AG10803 (cell line): Measurements from ENCODE around the gene MYL1.

Source experiments
- DNase-seq: peaks from one replicate; pipeline ENCODE4 v3.0.0; 2010; ENCODE audit warnings: low read depth
- H3K4me3 ChIP-seq: 2 replicates; pipeline ENCODE4 v1.5.1; 2011; ENCODE audit warnings: mild to moderate bottlenecking, low read length, control low read depth
- TF ChIP-seq, protein P1 (sequence below): conservative IDR thresholded peaks from 2 replicates; pipeline ENCODE4 v1.5.1; 2011; ENCODE audit warnings: mild to moderate bottlenecking, low read length, control low read depth, inconsistent platforms

The MYL1 gene

DNA sequence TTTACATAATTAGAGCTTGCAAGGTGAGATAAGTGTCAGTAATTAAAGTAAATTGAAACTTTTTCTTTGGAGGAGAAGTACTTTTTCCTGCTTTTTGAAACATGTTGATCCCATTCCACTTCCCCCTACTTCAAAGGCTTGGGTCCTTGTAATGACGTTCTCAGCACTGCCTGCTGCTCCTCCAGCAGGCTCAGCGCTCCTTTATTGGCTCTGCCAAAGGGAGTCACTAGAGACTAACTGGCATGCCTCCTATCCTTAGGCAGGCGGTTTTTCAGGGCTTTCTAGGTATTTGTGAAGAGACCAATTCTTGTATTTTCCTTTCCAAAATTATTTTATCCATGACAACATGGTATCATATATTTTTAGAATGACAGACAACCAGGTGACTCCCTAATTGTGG is 45.8 kb downstream of the MYL1 start:
- TF ChIP-seq, protein P1, sequence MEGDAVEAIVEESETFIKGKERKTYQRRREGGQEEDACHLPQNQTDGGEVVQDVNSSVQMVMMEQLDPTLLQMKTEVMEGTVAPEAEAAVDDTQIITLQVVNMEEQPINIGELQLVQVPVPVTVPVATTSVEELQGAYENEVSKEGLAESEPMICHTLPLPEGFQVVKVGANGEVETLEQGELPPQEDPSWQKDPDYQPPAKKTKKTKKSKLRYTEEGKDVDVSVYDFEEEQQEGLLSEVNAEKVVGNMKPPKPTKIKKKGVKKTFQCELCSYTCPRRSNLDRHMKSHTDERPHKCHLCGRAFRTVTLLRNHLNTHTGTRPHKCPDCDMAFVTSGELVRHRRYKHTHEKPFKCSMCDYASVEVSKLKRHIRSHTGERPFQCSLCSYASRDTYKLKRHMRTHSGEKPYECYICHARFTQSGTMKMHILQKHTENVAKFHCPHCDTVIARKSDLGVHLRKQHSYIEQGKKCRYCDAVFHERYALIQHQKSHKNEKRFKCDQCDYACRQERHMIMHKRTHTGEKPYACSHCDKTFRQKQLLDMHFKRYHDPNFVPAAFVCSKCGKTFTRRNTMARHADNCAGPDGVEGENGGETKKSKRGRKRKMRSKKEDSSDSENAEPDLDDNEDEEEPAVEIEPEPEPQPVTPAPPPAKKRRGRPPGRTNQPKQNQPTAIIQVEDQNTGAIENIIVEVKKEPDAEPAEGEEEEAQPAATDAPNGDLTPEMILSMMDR = no peak
- no peak for DNase-seq
- H3K4me3 ChIP-seq = no peak overlapping the region

DNA sequence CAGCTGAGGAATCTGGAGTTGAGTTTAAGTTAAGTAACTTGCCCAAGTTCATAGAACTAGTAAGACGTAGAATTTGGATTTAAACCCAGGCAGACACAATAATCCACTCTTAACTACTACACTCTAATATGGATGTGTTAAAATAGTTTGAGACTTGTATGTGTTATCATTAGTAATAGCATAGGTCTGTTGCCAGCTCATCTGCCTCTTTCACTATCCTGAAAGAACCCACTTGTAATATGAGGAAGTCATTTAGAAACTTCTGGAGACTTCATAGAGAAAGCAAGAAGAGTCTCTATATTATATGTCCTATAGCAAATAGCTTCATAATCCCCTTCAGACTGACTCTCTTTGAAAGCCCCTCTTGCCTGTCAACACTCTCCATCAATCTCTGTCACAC is 46.7 kb downstream of the MYL1 start:
- no peak for DNase-seq
- TF ChIP-seq, protein P1 = no peak
- H3K4me3 ChIP-seq = no peak overlapping the region

DNA sequence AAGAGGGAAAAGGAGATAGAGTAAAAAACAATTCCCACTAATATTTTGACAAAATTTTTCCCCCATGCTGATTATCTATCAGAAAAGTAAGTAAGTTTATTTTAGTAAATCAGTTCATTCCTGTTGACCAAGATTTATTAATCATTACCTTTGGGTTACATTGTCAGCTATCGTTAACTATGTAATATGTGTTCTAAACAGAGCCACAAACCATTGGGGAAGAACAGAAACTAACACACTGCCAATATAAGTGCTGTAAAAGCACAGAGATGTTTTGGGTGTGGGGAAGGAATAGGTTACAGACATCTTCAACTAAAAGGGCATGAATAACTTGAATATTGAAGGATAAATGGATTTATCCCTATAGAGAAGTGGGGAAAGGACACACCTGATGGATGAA is 47.3 kb downstream of the MYL1 start:
- DNase-seq = no peak
- TF ChIP-seq, protein P1 = no peak
- no peak overlapping the region for H3K4me3 ChIP-seq

DNA sequence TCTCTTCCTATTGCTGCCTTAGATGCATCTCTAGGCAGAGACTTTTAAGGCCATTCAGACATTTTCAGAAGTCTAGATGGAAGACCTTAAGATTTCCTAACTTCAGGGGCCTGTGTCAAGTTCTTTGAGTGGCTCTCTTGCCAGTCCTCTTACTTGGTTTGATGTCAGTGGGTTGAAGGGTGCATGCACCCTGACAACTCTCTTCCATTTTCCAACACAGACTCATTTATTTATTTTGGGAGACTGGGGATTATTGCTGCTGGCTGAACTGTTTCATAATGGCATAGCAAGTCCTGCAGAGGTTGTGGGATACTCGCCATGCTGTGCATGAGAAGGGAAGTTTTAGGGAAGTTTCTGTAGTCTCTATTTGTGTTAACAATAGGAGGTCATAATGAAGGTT is 50.7 kb downstream of the MYL1 start:
- no peak overlapping the region for H3K4me3 ChIP-seq

DNA sequence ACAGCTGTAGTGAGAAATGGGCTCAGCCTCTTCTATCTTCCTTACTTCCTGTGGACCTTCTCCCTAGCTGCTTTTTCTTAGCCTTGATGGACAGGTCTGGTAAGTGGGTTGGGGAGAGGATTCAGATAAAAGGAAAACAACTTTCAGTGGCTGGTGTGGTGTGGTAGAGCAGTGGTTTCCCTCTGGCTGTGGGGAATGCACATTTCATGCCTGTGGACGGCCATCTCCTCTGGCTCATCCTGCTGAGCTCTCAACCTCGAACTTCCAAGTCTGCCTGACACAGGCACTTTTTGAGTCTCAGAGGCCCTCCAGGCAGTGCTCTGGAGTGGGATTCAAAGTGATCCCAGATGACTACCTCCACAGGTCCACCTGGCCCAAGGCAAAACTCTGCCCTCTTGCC is 51.1 kb downstream of the MYL1 start:
- DNase-seq = no peak
- TF ChIP-seq, protein P1 = no peak

More for the DNA sequence above, 50.7 kb downstream of the MYL1 start:
- DNase-seq = no peak
- TF ChIP-seq, protein P1 = no peak

DNA sequence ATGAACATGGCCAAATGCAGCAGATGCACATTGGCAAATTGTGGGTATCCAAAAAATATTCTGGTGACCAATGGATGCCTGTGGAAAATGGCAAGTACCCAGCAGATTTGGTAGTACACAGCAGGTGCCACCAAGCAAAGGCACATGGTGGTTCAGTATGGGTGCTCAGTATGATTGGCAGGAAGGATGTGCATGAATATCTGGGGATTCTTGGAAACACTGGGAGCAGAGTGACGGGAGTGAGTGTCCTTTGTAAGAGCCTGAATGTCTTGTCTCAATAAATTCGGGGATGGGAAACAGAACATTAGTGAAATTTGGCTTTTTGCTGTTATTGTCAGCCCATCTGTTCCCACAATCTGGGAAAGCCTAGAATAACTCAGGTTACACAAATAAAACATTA is 52.9 kb downstream of the MYL1 start:
- DNase-seq = no peak
- TF ChIP-seq, protein P1 = no peak
- no peak overlapping the region for H3K4me3 ChIP-seq

More for the DNA sequence above, 51.1 kb downstream of the MYL1 start:
- no peak overlapping the region for H3K4me3 ChIP-seq

DNA sequence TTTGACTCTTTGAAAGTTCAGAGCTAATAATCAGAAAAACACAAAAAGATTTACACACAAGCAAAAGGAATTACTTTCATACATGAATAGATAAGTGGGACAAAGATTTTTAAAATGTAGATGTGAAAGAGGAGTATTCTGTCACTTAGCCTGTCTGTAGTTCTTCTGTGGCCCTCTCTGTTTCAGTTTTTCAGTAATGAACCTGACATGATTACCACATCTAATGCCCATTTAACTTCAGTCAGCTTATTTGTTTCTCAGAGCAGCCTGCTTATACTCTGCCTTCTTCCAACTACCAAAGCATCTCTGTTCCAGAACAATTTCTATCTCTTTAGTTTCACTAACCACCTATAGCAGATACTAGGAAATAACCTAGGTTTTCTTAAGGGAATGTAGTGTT is 55.3 kb downstream of the MYL1 start:
- no peak for DNase-seq
- TF ChIP-seq, protein P1 = no peak
- H3K4me3 ChIP-seq = no peak overlapping the region
